ENCODE measurements around the gene CLEC1A. TPM values are rescaled to one million over a fixed set of nuclear protein-coding genes. Genes with fewer than 3 reads are reported as not detected.

CLEC1A gene
- total and polyA plus RNA-seq, 2 experiments from 2014 or later = not detected

GRCh38 chr12:10052193-10052913 is 46.4 kb downstream of the CLEC1A start:
- Histone ChIP-seq H3K9me3 (ENCODE audit: low read depth) (no peaks in the 10 kb centered on the region), H3K36me3 (no peaks in the 10 kb centered on the region), H3K4me3 (no peak overlapping the region), H3K27ac (no peak overlapping the region), H3K27me3 (no peaks in the 10 kb centered on the region), H3K4me1 (ENCODE audit: low read depth) (no peaks in the 10 kb centered on the region)
- DNase-seq (ENCODE audit: low read depth in 1 of 2, low spot score in 1 of 2) = no peak
- no peak for TF ChIP-seq CTCF (IDR thresholded peaks at IDR 0.05; ENCODE audit: low read depth, low read length)

- no peak for TF ChIP-seq CTCF (IDR thresholded peaks at IDR 0.05; ENCODE audit: low read depth, low read length)
- no peaks in the 10 kb centered on the region for H3K4me1 ChIP-seq (ENCODE audit: low read depth)
- no peaks in the 10 kb centered on the region for H3K9me3 ChIP-seq (ENCODE audit: low read depth)
- DNase-seq (ENCODE audit: low read depth in 1 of 2, low spot score in 1 of 2) = no peak
- no peaks in the 10 kb centered on the region for H3K36me3 ChIP-seq
- H3K4me3 ChIP-seq = no peak overlapping the region
- H3K27ac ChIP-seq = no peak overlapping the region
- peaks cover 16% of the 10 kb centered on the region for H3K27me3 ChIP-seq
Measured at GRCh38 chr12:10048526-10048925, 50.3 kb downstream of the CLEC1A start.

GRCh38 chr12:10042167-10042566 is 56.6 kb downstream of the CLEC1A start:
- no peak overlapping the region for H3K27ac ChIP-seq
- no peak for DNase-seq (ENCODE audit: low read depth in 1 of 2, low spot score in 1 of 2)
- TF ChIP-seq CTCF (IDR thresholded peaks at IDR 0.05; ENCODE audit: low read depth, low read length) = no peak

GRCh38 chr12:10033783-10034545 is 64.8 kb downstream of the CLEC1A start:
- peak in 1 of 2 donors; percentile 7 for DNase-seq (ENCODE audit: low read depth in 1 of 2, low spot score in 1 of 2)
- Histone ChIP-seq H3K9me3 (ENCODE audit: low read depth) (no peaks in the 10 kb centered on the region), H3K36me3 (no peaks in the 10 kb centered on the region), H3K27ac (no peak overlapping the region), H3K4me1 (ENCODE audit: low read depth) (no peaks in the 10 kb centered on the region), H3K4me3 (no peak overlapping the region), H3K27me3 (no peaks in the 10 kb centered on the region)
- TF ChIP-seq CTCF (IDR thresholded peaks at IDR 0.05; ENCODE audit: low read depth, low read length) = no peak

More at GRCh38 chr12:10042167-10042566, 56.6 kb downstream of the CLEC1A start:
- Histone ChIP-seq H3K9me3 (ENCODE audit: low read depth) (no peaks in the 10 kb centered on the region), H3K4me1 (ENCODE audit: low read depth) (no peaks in the 10 kb centered on the region), H3K36me3 (no peaks in the 10 kb centered on the region), H3K4me3 (no peak overlapping the region), H3K27me3 (peaks cover 24% of the 10 kb centered on the region)

- Histone ChIP-seq H3K27me3 (no peaks in the 10 kb centered on the region), H3K4me1 (ENCODE audit: low read depth) (no peaks in the 10 kb centered on the region), H3K36me3 (no peaks in the 10 kb centered on the region), H3K4me3 (no peak overlapping the region), H3K27ac (no peak overlapping the region), H3K9me3 (ENCODE audit: low read depth) (no peaks in the 10 kb centered on the region)
- DNase-seq (ENCODE audit: low read depth in 1 of 2, low spot score in 1 of 2) = peak in 1 of 2 donors; percentile 66
- no peak for TF ChIP-seq CTCF (IDR thresholded peaks at IDR 0.05; ENCODE audit: low read depth, low read length)
Measured at GRCh38 chr12:10031771-10032175, 67.0 kb downstream of the CLEC1A start.
